ENCODE measurements around the gene TMEM25. TPM values are rescaled to one million over a fixed set of nuclear protein-coding genes. Genes with fewer than 3 reads are reported as not detected.
"Not testable (repeated sequence)": the region's sequence is repeated elsewhere in the genome, so short reads cannot be mapped to it uniquely, and the experiment has no call there.

The TMEM25 gene
- total RNA-seq (2022) (7.8 and 8.1 TPM in 2 replicates), Bru-seq, nascent RNA (percentile 33 among the genes with signal in this experiment), BruChase-seq, experiment 1, labeled RNA remaining after a 6-hour chase (percentile 45 among the genes with signal in this experiment), BruChase-seq, experiment 2, labeled RNA remaining after a 2-hour chase (percentile 38 among the genes with signal in this experiment)
- long read RNA-seq, partial matches to known transcripts, result 1 of 8 reads
- long read RNA-seq, other reads (novel, unspliced or antisense), result 4 of 8 reads

- intact Hi-C loops (cut with micrococcal nuclease; ENCODE audit: unreplicated experiment), result no loop called here
- peak; percentile 63 for DNase-seq
- H3K36me3 Mint-ChIP-seq (ENCODE audit: insufficient read depth, unreplicated experiment), result peaks cover 33% of the 10 kb centered on the region
- no peaks in the 10 kb centered on the region for H3K27me3 Mint-ChIP-seq (ENCODE audit: unreplicated experiment)
- no peak within 1 kb of the TSS for H3K27ac Mint-ChIP-seq (ENCODE audit: unreplicated experiment)
- BruUV-seq (replicated peaks), result no TSS peak
- peaks cover 13% of the 10 kb centered on the region for H3K4me1 Mint-ChIP-seq (ENCODE audit: low read depth, unreplicated experiment)
- no peaks in the 10 kb centered on the region for H3K9me3 Mint-ChIP-seq (ENCODE audit: low read depth, unreplicated experiment)
- TF ChIP-seq CTCF (IDR thresholded peaks at IDR 0.05; ENCODE audit: unreplicated experiment), result no peak
- H3K4me3 Mint-ChIP-seq (ENCODE audit: low read depth, unreplicated experiment), result peak within 1 kb of the TSS; percentile 75
- CTCF ChIA-PET, result interaction anchor here (0.6 kb wide), 1 partner anchor 685 kb away, joined by 3 read pairs; no protein-coding TSS in a partner anchor
These were observed at the start of gene TMEM25 for GRCh38 chr11:118530683-118531596. Gene TMEM25 (plus strand): TSS chr11:118531192. CDS start chr11:118531802, 610 bp downstream.

- DNase-seq; H3K27me3 Mint-ChIP-seq (ENCODE audit: unreplicated experiment); BruUV-seq (replicated peaks); H3K4me1 Mint-ChIP-seq (ENCODE audit: low read depth, unreplicated experiment); H3K4me3 Mint-ChIP-seq (ENCODE audit: low read depth, unreplicated experiment); H3K9me3 Mint-ChIP-seq (ENCODE audit: low read depth, unreplicated experiment); CTCF ChIA-PET; H3K27ac Mint-ChIP-seq (ENCODE audit: unreplicated experiment): not testable (repeated sequence)
- intact Hi-C loops (cut with micrococcal nuclease; ENCODE audit: unreplicated experiment), result loop anchor here (10.0 kb wide), 1 partner anchor 186 kb away; no protein-coding TSS in a partner anchor
- peaks cover 21% of the 10 kb centered on the region for H3K36me3 Mint-ChIP-seq (ENCODE audit: insufficient read depth, unreplicated experiment)
These were observed 49.8 kb upstream of the TMEM25 start for GRCh38 chr11:118481238-118481637.

GRCh38 chr11:118484405-118484804, 46.6 kb upstream of the TMEM25 start:
- CTCF ChIA-PET, result no interaction called here
- H3K36me3 Mint-ChIP-seq (ENCODE audit: insufficient read depth, unreplicated experiment), result peaks cover 14% of the 10 kb centered on the region
- intact Hi-C loops (cut with micrococcal nuclease; ENCODE audit: unreplicated experiment), result loop anchor here (10.0 kb wide), 1 partner anchor 190 kb away; no protein-coding TSS in a partner anchor
- H3K27me3 Mint-ChIP-seq (ENCODE audit: unreplicated experiment), result no peaks in the 10 kb centered on the region
- H3K9me3 Mint-ChIP-seq (ENCODE audit: low read depth, unreplicated experiment), result no peaks in the 10 kb centered on the region
- DNase-seq, result no peak
- BruUV-seq (replicated peaks), result no TSS peak
- no peak overlapping the region for H3K27ac Mint-ChIP-seq (ENCODE audit: unreplicated experiment)
- TF ChIP-seq CTCF (IDR thresholded peaks at IDR 0.05; ENCODE audit: unreplicated experiment), result no peak
- H3K4me1 Mint-ChIP-seq (ENCODE audit: low read depth, unreplicated experiment), result no peaks in the 10 kb centered on the region
- H3K4me3 Mint-ChIP-seq (ENCODE audit: low read depth, unreplicated experiment), result no peak overlapping the region

GRCh38 chr11:118485273-118485672, 45.7 kb upstream of the TMEM25 start:
- H3K9me3 Mint-ChIP-seq (ENCODE audit: low read depth, unreplicated experiment), result no peaks in the 10 kb centered on the region
- no peak for DNase-seq
- CTCF ChIA-PET, result no interaction called here

More at GRCh38 chr11:118485273-118485672, 45.7 kb upstream of the TMEM25 start:
- no peak for TF ChIP-seq CTCF (IDR thresholded peaks at IDR 0.05; ENCODE audit: unreplicated experiment)
- no peak overlapping the region for H3K27ac Mint-ChIP-seq (ENCODE audit: unreplicated experiment)
- intact Hi-C loops (cut with micrococcal nuclease; ENCODE audit: unreplicated experiment), result loop anchor here (10.0 kb wide), 1 partner anchor 190 kb away; no protein-coding TSS in a partner anchor
- no TSS peak for BruUV-seq (replicated peaks)
- H3K36me3 Mint-ChIP-seq (ENCODE audit: insufficient read depth, unreplicated experiment), result peaks cover 14% of the 10 kb centered on the region
- no peaks in the 10 kb centered on the region for H3K4me1 Mint-ChIP-seq (ENCODE audit: low read depth, unreplicated experiment)
- no peak overlapping the region for H3K4me3 Mint-ChIP-seq (ENCODE audit: low read depth, unreplicated experiment)
- no peaks in the 10 kb centered on the region for H3K27me3 Mint-ChIP-seq (ENCODE audit: unreplicated experiment)
